ENCODE measurements around the gene WDFY3. TPM values are rescaled to one million over a fixed set of nuclear protein-coding genes. Genes with fewer than 3 reads are reported as not detected.

Gene WDFY3
- total RNA-seq = 19.7 and 38.0 TPM in 2 replicates

DNA sequence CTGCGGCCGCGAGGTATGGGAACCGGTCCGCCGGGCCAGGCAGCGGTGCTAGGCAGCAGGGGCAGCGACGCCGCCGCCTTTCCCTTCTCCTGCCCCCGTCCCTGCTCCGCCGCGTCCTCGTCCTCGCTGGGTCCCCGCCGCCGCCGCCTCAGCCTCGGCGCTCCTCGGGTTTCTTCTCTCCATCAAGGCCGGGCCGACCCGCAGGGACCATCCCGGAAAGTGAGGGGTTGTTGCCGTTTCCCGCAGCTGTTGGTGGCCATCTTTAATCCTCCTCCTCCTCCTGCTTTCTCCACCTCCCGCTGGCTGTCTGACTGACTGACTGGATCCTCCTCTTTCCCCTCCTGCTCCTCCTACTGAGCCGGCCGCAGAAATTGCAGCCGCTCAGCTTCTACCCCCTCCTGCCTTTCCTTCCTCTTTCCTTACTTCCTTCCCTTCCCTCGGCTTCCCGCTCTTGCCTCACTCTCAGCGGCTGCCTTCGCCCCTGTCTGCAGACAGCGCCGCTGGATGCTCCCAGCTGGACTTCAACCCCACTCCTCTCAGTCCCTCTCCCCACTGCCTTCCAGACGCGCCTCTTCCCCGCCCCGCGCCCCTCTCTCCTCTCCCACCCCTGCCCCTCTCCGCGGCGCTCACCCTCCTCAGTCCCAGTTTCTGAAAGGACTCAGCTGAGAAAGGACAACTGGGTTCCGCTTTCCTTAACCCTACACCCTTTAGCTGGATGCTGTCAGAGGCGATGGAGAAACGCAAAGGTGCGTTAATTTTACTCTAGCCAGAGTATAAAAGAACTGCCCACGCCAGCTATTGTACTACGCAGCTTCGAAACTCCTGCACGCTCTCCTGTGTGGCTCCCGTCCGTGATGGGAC, at the start of gene WDFY3:
Gene WDFY3, minus strand, starts transcription at position 309 of the 861 bp plus-strand sequence. CDS start 106,099 bp downstream, outside the sequence.

All from hair follicular keratinocyte (primary cell).